Esophagus squamous epithelium (tissue), 4 donors: ENCODE results near the gene STAT3.

ENCODE experiments used
- POLR2A ChIP-seq, 4 donors: fragments of 450-650 bp; IDR thresholded peaks; one replicate each; pipeline ENCODE4 v1.6.1; 2017; ENCODE audit warnings: antibody characterized with exemption in 4 of 4, mild to moderate bottlenecking in 4 of 4, moderate library complexity in 3 of 4
- TF ChIP-seq, protein P1 (sequence below), 6 experiments: fragments of 450-650 bp in 4 of 6; fragments of 200-600 bp in 2 of 6; sonication (generic) in 2 of 6; IDR thresholded peaks; one replicate each; pipeline ENCODE4 v1.5.1; 2016 to 2019; ENCODE audit warnings: antibody characterized with exemption in 6 of 6, mild to moderate bottlenecking in 4 of 6, moderate library complexity in 4 of 6

GRCh38 chr17:42346481-42346880 lies 41.8 kb downstream of the STAT3 start:
- no peak for TF ChIP-seq POLR2A (IDR thresholded peaks at IDR 0.05)
- TF ChIP-seq, protein P1, sequence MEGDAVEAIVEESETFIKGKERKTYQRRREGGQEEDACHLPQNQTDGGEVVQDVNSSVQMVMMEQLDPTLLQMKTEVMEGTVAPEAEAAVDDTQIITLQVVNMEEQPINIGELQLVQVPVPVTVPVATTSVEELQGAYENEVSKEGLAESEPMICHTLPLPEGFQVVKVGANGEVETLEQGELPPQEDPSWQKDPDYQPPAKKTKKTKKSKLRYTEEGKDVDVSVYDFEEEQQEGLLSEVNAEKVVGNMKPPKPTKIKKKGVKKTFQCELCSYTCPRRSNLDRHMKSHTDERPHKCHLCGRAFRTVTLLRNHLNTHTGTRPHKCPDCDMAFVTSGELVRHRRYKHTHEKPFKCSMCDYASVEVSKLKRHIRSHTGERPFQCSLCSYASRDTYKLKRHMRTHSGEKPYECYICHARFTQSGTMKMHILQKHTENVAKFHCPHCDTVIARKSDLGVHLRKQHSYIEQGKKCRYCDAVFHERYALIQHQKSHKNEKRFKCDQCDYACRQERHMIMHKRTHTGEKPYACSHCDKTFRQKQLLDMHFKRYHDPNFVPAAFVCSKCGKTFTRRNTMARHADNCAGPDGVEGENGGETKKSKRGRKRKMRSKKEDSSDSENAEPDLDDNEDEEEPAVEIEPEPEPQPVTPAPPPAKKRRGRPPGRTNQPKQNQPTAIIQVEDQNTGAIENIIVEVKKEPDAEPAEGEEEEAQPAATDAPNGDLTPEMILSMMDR (IDR thresholded peaks at IDR 0.05) = no peak
